K562 (cell line): Measurements from ENCODE around the gene UGT1A6.

ENCODE experiments used
- ADNP ChIP-seq: fragments of 200-800 bp; sonication (Bioruptor generic); IDR thresholded peaks from 2 replicates; pipeline ENCODE4 v1.6.1; 2016; ENCODE audit warnings: missing genetic modification characterization, missing compliant biosample characterization
- CHD1 ChIP-seq: fragments of 200-600 bp; sonication (generic); IDR thresholded peaks from one replicate; pipeline ENCODE4 v1.6.1; 2012; ENCODE audit warnings: mild to moderate bottlenecking, moderate library complexity, low read length, inconsistent platforms
- NFIC ChIP-seq: fragments of 450-650 bp; IDR thresholded peaks from 2 replicates; pipeline ENCODE4 v1.6.1; 2017; ENCODE audit warnings: mild to moderate bottlenecking, inconsistent platforms
- NFYB ChIP-seq: IDR thresholded peaks from 2 replicates; pipeline ENCODE4 v1.6.1; 2011; ENCODE audit warnings: mild to moderate bottlenecking, moderate library complexity; ENCODE audit not compliant: insufficient read length; ENCODE audit errors: extremely low read depth
- POLR2A ChIP-seq: fragments of 450-650 bp; conservative IDR thresholded peaks from 2 replicates; pipeline ENCODE4 v1.6.1; 2016
- RFX5 ChIP-seq: IDR thresholded peaks from 2 replicates; pipeline ENCODE4 v1.6.1; 2011; ENCODE audit warnings: low read depth, mild to moderate bottlenecking, improper control_type of control experiment, low read length
- YY1 ChIP-seq, 3 experiments: IDR thresholded peaks; 2 replicates each; pipeline ENCODE4 v1.6.1; 2011; ENCODE audit warnings: low read length in 2 of 3, mild to moderate bottlenecking in 2 of 3, moderate library complexity in 2 of 3, borderline replicate concordance in 1 of 3, control low read depth in 1 of 3, low read depth in 1 of 3; ENCODE audit not compliant: insufficient read depth in 3 of 3, insufficient replicate concordance in 2 of 3, control insufficient read depth in 1 of 3, insufficient read length in 1 of 3; ENCODE audit errors: extremely low read depth in 1 of 3
- ZEB2 ChIP-seq: fragments of 450-650 bp; IDR thresholded peaks from 2 replicates; pipeline ENCODE4 v1.6.1; 2016
- TF ChIP-seq, protein P1 (sequence below): sonication (generic); formaldehyde crosslinking; IDR thresholded peaks from 2 replicates; pipeline ENCODE4 v1.8.0; 2022; ENCODE audit warnings: mild to moderate bottlenecking, missing genetic modification reagents, borderline replicate concordance
- TF ChIP-seq, protein P2 (sequence below), 3 experiments: IDR thresholded peaks in 2 of 3; conservative IDR thresholded peaks in 1 of 3; 2 replicates each; pipeline ENCODE4 v1.5.1; 2011 to 2012; ENCODE audit warnings: low read length in 3 of 3, mild to moderate bottlenecking in 3 of 3, control low read depth in 2 of 3, improper control_type of control experiment in 1 of 3, inconsistent platforms in 1 of 3, low read depth in 1 of 3, mixed read lengths in 1 of 3, moderate library complexity in 1 of 3; ENCODE audit not compliant: insufficient read depth in 2 of 3

DNA sequence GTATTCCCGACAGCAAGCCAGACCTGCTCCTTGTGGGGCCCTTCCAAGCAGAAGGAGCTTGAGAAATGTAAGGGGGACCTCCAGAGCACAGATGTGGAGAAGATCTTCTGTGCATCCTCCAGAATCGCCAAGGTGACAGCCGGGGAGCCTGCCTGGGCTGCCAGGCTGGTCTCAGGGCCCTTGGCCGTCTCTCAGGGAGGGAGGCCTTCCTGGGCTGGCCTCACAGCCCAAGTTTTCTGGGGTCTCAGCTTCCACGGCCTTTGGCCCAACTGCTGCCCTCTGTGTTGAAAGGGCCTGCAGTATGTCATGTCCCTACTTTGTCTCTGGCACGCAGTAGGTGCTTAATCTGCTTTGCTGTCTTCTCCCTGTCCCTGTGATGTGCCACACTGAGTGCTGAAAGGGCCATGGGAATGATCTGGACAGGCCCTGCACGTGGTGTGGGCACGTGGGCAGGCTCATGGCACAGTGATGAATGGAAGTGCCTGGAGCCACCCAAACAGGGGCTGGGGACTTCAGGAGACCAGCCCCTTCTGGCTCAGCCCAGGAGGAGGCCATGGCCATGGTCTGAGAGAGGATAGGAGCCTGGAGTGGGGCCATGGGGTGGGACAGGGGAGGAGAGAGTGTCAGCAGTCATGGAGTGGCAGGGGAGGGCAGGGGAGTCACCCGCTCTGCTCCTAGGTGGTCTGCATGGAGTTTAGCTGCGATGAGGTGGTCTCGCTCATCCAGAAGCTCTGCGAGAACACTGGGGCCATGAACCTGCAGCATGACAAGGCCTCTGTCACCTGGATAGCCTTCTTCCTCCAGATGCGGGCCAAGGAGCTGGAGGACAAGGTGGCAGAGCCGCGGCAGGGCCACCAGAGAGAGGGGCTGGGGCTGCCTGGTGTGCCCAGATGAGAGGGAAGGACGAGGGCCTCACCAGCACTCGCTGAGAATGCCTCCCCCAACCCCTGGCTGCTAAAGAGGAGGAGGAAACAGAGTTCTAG, 126.2 kb downstream of the UGT1A6 start:
- TF ChIP-seq, protein P1, sequence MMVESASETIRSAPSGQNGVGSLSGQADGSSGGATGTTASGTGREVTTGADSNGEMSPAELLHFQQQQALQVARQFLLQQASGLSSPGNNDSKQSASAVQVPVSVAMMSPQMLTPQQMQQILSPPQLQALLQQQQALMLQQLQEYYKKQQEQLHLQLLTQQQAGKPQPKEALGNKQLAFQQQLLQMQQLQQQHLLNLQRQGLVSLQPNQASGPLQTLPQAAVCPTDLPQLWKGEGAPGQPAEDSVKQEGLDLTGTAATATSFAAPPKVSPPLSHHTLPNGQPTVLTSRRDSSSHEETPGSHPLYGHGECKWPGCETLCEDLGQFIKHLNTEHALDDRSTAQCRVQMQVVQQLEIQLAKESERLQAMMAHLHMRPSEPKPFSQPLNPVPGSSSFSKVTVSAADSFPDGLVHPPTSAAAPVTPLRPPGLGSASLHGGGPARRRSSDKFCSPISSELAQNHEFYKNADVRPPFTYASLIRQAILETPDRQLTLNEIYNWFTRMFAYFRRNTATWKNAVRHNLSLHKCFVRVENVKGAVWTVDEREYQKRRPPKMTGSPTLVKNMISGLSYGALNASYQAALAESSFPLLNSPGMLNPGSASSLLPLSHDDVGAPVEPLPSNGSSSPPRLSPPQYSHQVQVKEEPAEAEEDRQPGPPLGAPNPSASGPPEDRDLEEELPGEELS, result no peak
- TF ChIP-seq NFYB, result no peak
- TF ChIP-seq NFIC, result no peak
- no peak for TF ChIP-seq RFX5
- no peak for TF ChIP-seq ZEB2
- TF ChIP-seq POLR2A, result no peak
- TF ChIP-seq CHD1, result no peak
- no peak for TF ChIP-seq ADNP (tag)
- TF ChIP-seq YY1 (IDR thresholded peaks at IDR 0.05; ENCODE audit: borderline replicate concordance in 1 of 3, control insufficient read depth in 1 of 3, extremely low read depth in 1 of 3, insufficient read depth in 3 of 3, insufficient read length in 1 of 3, insufficient replicate concordance in 2 of 3, low read depth in 1 of 3, low read length in 2 of 3), result no peak
- TF ChIP-seq, protein P2, sequence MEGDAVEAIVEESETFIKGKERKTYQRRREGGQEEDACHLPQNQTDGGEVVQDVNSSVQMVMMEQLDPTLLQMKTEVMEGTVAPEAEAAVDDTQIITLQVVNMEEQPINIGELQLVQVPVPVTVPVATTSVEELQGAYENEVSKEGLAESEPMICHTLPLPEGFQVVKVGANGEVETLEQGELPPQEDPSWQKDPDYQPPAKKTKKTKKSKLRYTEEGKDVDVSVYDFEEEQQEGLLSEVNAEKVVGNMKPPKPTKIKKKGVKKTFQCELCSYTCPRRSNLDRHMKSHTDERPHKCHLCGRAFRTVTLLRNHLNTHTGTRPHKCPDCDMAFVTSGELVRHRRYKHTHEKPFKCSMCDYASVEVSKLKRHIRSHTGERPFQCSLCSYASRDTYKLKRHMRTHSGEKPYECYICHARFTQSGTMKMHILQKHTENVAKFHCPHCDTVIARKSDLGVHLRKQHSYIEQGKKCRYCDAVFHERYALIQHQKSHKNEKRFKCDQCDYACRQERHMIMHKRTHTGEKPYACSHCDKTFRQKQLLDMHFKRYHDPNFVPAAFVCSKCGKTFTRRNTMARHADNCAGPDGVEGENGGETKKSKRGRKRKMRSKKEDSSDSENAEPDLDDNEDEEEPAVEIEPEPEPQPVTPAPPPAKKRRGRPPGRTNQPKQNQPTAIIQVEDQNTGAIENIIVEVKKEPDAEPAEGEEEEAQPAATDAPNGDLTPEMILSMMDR (IDR thresholded peaks at IDR 0.05 in 2 of 3, conservative IDR thresholded peaks at IDR 0.05 in 1 of 3; ENCODE audit: insufficient read depth in 2 of 3, low read depth in 1 of 3, low read length in 3 of 3), result no peak
